ENCODE results near the gene CCDC85C.

Gene CCDC85C

DNA sequence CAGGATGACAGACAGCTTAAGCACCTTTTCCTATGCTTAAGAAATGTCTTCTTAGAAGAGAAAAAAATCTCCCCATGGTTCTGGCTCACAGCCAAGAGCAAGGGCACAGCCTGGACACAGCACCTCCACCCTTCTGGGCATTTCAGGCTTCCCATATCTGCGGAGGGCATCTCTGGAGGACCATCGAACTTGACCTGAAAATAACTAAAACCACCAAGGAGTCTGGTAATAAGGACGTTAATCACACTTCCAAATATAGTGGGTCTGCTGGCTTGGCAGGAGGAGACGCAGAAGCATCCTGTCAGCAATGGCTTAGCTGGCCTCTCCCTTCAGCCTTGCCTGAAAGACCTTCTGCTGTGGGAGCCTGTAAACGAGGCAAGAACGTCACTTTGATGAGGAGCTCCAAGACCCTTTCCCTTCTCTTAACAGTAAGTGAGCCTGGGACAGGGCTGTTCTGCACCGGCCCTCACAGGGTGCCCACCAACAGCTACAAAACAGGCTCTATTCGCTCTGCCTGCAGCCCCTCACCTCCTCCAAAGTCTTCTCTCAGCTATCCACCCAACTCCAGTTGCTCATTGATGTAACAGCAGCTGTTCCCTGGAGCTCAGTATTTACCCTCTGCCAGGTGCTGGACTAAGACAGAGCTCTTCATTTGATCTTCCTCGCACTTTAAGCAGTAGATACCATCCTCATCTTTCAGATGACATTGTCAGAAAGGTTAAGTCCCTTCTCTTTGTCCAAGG, 136.5 kb downstream of the CCDC85C start:
- no peak for DNase-seq

- no peak for DNase-seq
Measured at GRCh38 chr14:99466758-99467157, 137.2 kb downstream of the CCDC85C start.

- DNase-seq, result no peak
Measured at GRCh38 chr14:99465288-99465687, 138.7 kb downstream of the CCDC85C start.

DNA sequence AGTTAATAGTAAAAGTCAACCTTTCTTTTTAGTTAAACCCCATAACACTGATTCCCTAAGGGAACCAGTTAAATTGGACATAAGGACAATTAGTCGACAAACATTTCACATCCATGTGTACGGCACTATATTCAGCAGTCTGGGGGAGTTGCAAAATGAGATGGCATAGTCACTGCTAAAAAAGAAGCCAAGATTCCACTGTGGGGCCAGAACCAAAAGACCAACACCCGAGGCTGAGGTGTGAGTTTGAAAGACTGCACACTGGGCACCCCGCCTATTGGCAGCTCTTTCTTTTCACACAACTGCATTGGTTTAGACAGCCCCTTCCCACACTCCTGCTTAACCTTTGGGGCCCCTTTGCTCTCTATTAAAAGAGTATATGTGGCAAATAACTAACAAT, 140.0 kb downstream of the CCDC85C start:
- DNase-seq, result no peak

- DNase-seq, result no peak
Measured at GRCh38 chr14:99462210-99462609, 141.8 kb downstream of the CCDC85C start.

DNA sequence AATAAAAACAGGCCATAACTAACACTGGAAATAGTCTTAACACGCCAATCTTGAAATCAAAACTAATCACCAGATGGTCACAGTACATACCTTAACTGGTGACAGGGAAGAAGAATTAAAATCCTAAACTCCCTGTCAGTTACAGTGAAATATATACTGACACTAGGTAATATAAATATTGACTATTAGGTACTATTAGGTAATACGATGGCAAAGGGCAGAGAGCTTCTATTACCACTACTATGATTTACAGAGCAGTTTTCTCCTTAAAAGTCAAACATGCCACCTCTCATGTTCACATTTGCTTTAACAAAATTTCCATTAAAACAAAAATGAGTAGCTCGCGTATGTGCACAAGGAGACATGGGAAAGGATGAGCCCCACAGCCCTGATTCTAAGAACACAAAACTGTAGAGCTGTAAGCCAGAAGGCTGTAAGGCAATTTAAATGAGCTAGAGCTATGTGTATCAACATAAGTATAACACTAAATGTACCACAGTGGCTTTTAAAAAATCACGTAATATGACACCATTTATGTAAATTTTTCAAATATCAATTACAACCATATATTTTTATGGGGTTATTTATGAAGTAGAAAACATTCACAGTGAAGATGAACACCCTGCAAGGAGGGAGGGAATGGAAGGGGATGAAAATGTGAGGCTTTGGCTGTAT, 142.5 kb downstream of the CCDC85C start:
- no peak for DNase-seq

GRCh38 chr14:99460793-99461192, 143.2 kb downstream of the CCDC85C start:
- DNase-seq, result no peak

DNA sequence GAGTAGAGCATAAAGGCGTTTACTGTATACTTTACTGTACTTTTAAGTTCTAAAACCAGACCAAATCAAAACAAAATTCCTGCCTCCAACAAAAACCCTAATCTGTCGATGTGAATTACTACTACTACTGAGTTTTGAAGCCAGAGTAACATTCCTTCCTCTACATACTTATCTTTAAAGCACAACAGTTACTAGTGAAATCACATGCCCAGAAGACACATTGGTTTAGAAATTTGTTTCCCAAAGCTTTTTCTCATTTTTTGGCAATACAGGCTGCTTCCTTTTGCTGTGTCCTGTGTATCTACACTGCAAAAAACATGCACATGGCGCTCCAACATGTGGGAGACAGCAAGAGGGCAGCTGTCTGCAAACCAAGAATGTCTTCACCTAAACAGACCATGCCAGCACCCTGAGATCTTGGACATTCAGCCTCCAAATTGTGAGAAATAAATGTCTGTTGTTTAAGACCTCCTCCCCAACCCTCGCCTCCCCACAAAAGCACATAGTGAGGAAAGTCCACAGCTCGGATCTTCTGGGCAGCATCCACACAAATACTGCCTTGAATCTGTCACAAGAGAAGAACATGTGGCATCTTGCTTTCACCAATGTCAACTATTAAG, 144.4 kb downstream of the CCDC85C start:
- no peak for DNase-seq

DNA sequence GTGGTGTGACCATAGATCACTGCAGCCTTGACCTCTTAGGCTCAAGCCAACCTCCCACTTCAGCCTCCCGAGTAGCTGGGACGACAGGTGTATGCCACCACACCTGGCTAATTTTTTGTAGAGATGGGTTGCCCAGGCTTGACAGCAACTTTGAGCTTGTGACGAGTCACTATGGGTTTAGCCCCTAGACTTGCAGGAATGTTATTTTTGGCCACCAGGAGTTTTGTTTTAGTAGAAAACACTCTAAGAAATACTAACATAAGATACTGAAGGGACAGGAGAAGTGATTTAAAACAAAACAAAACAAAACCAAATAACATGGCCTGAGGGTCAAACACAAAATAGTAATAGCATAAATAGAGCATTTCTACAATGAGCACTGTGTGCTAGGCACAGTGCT, 149.8 kb downstream of the CCDC85C start:
- no peak for DNase-seq

DNA sequence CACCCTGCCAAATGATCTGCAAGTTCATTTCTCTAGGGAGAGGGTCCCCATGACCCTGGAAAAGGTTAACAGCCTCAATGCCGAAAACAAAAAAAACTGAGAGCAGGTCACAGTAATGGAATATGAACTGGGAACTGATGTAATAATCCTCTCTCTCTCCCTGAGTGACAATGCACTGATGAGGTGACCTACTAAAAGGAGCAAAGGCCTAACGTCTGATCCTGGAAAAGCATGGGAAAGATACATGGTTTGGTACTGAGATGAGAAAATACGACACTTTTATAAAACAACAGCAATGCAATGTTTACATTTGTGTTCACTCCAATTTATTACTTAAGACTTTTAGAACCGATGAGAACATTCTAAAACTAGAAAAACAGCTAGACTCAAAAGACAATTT, 151.0 kb downstream of the CCDC85C start:
- DNase-seq, result no peak

DNA sequence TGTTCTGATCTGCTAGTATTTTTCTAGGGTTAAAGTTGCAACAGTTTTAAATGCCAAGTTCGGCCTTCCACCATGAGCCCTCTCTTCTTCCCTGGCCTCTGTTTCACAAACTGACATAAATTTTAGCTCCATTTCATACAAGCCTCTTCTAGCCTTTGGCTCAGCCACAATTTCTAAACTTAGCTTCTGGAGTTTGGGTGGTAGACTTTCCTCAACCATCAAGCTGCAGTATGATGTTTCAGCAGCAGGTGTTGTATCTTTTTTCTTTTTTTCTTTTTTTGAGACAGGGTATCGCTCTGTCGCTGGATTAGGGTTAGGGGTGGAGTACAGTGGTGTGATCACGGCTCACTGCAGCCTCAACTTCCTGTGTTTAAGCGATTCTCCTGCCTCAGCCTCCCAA, 152.8 kb downstream of the CCDC85C start:
- DNase-seq, result no peak

DNA sequence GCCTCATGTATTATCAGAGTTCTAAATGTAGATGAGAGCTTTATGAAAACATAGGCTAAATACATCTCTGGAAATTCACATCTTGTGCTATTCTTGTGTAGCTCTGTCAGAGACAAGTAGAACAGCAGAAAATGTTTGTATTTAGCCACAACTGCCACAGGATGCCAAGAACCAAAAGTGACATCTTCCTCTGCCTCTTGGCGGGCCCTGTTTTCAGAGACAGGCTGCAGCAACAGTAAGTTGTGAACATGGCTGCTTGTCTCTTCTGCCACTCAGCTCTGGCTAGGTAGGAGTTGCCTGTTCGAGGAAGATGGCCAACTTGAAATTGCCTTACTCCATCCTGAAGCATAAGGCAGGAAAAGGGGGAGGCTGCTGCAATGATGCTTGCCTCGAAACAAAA, 153.7 kb downstream of the CCDC85C start:
- DNase-seq, result no peak
